ENCODE results near the gene LRRC4C.

Gene LRRC4C

DNA sequence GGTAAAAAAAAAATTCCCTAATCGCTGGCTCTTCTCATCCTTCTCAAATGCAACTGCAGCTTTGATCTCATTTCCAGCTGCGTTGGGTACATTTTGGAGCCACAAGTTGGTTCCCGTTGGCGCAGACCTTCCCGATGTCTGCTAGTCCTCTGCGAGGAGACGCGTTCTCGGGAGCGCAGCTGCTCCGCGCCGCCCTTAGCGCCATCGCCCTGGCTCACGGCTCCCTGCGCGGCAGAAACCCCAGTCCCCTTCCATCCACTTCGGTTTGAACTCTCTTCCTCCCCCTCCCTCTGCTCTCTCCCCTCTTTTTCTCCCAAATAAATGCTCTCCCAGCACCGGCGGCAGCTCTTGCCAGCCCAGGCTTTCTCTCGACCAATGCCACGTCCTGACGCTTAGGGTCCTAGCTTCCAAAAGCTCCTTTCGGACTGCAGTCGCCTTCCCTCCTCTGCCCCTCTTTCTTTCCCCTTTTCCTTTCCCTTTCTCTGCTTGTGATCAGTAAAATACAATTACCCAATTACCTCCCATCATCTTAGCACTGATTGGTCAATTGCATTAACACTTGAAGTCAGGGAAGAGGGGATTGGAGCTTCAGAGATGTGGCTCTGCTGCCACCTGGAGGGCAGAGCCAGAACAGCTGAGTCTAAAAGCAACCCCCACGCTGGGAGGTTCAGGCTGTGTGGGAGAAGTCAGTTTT, 1165.7 kb downstream of the LRRC4C start:
- peak; percentile 56 for DNase-seq (ENCODE audit: insufficient read length, low spot score)
- TF ChIP-seq SPI1 (IDR thresholded peaks at IDR 0.05; ENCODE audit: low read depth, low read length) (no peak), TAF1 (IDR thresholded peaks at IDR 0.05; ENCODE audit: low read depth, low read length) (no peak), POLR2A (IDR thresholded peaks at IDR 0.05; ENCODE audit: low read depth, low read length) (no peak), POLR2AphosphoS5 (IDR thresholded peaks at IDR 0.05; ENCODE audit: low read depth, low read length) (no peak), POU2F2 (IDR thresholded peaks at IDR 0.05; ENCODE audit: low read depth, low read length) (no peak), PAX5 (IDR thresholded peaks at IDR 0.05; ENCODE audit: insufficient read depth, low read length, severe bottlenecking) (no peak)
- peak; percentile 79 for FAIRE-seq

DNA sequence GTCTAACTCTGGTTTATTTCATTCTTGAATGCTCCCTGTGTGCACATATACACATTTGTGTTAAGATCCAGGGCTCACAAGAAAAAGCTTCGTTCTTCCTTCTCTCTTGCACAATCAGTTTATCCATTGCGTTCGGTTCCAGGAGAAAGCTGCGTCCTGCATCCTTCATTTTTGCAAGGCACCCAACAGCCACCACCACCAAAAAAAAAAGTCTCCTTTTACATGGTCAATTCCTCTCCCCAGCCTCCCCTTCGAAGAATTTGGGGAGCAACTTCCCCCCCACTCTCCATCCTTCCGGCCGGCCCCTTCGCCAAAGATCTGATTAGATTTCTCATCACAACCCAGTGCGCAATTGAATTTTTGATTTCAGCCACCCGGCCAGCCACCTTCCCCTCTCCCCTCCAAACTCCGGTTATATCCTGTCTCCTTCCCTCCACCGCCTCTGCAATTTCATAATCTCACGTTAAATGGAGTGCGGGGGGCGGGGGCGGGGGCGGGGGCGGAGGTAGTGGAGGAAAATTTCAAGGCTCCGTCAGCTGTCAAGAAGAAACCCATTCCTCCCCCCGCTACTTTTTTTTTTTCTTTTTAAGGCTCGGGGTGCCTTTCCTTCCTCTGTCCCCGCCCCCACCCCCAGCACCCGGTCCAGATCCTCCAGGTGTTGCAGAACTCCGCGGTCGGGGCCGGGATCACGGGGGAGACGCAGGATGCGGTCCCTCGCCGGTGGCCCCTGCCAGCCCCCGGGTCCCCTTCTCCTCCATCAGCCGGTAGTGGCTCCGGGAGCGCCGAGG, 1166.5 kb downstream of the LRRC4C start:
- FAIRE-seq (no peak), DNase-seq (ENCODE audit: insufficient read length, low spot score) (no peak)
- TF ChIP-seq POLR2A (IDR thresholded peaks at IDR 0.05; ENCODE audit: low read depth, low read length), result no peak
- no peak for TF ChIP-seq POLR2AphosphoS5 (IDR thresholded peaks at IDR 0.05; ENCODE audit: low read depth, low read length)

DNA sequence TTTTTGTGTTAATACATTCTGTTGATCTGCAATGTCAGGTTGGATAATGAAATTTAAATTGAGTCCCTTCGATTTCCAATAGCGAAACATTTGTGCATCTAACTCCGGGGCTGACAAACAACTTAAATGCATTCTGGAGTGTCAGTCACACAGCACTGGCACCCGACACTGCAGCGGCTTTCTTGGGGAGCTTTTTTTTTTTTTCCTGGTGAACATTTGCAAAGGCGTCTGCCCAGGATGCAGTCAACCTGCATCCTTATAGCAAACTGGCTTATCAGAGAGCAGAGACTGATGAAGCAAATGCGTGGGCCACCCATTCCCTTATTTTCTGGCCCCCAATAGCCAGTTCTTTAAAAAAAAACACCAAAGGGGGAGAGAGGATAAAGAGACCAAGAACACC, 1167.7 kb downstream of the LRRC4C start:
- TF ChIP-seq POLR2A (IDR thresholded peaks at IDR 0.05; ENCODE audit: low read depth, low read length) (no peak), POLR2AphosphoS5 (IDR thresholded peaks at IDR 0.05; ENCODE audit: low read depth, low read length) (no peak), SPI1 (IDR thresholded peaks at IDR 0.05; ENCODE audit: low read depth, low read length) (no peak), TAF1 (IDR thresholded peaks at IDR 0.05; ENCODE audit: low read depth, low read length) (no peak), POU2F2 (IDR thresholded peaks at IDR 0.05; ENCODE audit: low read depth, low read length) (no peak)
- FAIRE-seq (no peak), DNase-seq (ENCODE audit: insufficient read length, low spot score) (no peak)

DNA sequence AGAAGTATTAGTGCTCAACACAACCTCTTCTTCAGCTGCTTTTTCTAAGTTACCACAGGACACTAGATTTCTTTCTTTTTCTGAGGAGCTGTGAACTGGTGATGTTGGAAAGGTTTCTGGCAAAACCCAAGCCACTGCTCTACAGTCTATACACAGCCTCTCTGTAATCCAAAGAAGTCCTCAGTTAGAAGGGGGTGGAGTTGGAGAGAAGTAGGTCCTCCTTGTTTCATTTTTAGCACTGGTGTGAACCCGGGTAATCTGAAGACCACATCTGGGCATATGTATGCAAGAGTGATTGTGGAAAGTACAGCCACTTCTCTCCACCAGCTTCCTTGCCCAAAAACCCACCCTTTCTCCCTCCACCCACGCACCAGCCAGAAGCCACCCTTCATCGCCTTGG, 1168.1 kb downstream of the LRRC4C start:
- FAIRE-seq (no peak), DNase-seq (ENCODE audit: insufficient read length, low spot score) (no peak)
- TF ChIP-seq PAX5 (IDR thresholded peaks at IDR 0.05; ENCODE audit: insufficient read depth, low read length, severe bottlenecking) (no peak), POLR2A (IDR thresholded peaks at IDR 0.05; ENCODE audit: low read depth, low read length) (no peak), SPI1 (IDR thresholded peaks at IDR 0.05; ENCODE audit: low read depth, low read length) (no peak)

DNA sequence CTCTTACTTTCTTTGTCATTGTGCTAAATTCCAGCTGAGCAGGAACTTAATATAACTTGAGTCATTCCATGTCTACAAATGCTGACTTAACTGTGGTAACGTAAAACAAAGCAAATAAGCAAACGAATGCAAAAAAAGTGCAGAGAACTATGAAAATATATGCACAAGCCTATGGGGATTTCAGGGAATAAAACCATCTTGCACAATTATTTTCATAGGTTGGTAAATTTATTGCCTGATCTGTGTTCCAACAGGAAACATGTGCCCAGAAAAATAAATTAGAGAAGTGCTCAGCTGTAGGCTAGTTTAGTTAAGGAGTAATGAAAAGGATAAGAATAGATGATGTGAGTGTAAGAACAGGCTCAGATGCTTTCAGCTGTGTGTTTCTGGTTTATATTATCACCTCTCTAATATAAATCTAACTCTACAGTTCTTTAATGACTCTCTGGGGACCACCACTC, 1169.3 kb downstream of the LRRC4C start:
- TF ChIP-seq POLR2A (IDR thresholded peaks at IDR 0.05; ENCODE audit: low read depth, low read length) (no peak), SPI1 (IDR thresholded peaks at IDR 0.05; ENCODE audit: low read depth, low read length) (no peak), TAF1 (IDR thresholded peaks at IDR 0.05; ENCODE audit: low read depth, low read length) (no peak), POLR2AphosphoS5 (IDR thresholded peaks at IDR 0.05; ENCODE audit: low read depth, low read length) (no peak), PAX5 (IDR thresholded peaks at IDR 0.05; ENCODE audit: insufficient read depth, low read length, severe bottlenecking) (no peak), POU2F2 (IDR thresholded peaks at IDR 0.05; ENCODE audit: low read depth, low read length) (no peak)
- no peak for FAIRE-seq

DNA sequence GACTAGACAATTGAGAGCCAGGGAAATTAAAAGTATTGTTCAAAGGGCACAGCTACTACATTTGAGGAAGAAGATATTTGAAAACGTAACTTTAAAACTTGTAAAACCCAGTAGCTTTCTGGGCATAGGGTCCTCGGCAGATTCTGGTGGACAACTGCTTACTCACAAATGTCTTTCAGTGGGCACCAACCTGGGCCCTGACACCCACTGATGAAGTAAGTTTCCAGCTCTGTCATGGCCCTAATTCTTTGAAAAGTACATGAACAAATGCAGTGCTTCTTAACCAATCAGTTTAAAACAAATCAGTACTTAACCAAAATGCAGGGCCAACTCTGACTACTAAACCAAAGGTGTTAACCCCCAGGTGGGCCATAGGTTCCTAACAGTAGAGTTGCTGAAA, 1170.1 kb downstream of the LRRC4C start:
- DNase-seq (ENCODE audit: insufficient read length, low spot score), result no peak
- FAIRE-seq, result no peak
- TF ChIP-seq TAF1 (IDR thresholded peaks at IDR 0.05; ENCODE audit: low read depth, low read length) (no peak), POU2F2 (IDR thresholded peaks at IDR 0.05; ENCODE audit: low read depth, low read length) (no peak), PAX5 (IDR thresholded peaks at IDR 0.05; ENCODE audit: insufficient read depth, low read length, severe bottlenecking) (no peak), SPI1 (IDR thresholded peaks at IDR 0.05; ENCODE audit: low read depth, low read length) (no peak), POLR2A (IDR thresholded peaks at IDR 0.05; ENCODE audit: low read depth, low read length) (no peak), POLR2AphosphoS5 (IDR thresholded peaks at IDR 0.05; ENCODE audit: low read depth, low read length) (no peak)

More for the DNA sequence above, 1169.3 kb downstream of the LRRC4C start:
- no peak for DNase-seq (ENCODE audit: insufficient read length, low spot score)

DNA sequence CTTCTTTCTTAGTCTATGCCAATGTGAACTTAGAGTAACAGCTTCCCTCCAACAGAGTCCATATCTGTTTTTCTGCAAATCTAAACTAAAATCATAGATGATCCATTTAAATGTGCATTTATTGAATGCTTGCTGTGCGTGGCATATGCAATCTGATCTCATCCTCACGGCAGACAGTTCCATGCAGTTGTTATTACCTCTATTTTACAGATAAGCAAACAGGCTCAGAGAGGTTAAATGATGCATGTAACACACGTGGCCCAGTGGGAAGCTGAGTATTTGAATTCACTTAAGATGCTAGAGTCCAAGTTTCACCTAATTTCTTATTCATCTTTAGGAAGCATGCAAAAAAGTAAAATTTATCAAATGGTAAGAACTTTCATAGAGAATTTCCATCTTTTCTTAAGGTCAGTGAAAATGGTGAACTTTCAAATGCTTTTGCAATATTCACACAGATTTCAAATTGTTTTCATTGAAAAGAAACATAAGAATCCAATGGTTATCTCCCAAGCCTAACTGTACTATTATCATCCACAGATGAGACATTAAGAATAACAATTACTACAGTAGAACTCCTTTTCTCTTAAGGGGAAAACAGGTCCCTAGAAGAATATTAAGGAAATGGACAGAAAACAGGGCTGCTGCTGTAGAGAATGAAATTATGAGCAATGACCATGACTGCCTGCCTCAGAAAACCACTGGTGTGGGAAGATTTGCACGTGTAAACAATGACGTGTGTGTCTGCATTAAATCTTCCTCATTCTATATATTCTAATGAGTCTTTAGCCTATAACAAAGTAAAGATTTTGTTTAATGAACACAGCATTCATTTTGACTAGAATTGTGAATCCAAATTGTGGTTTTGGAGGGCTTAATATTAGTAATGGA, 1171.3 kb downstream of the LRRC4C start:
- no peak for DNase-seq (ENCODE audit: insufficient read length, low spot score)
- TF ChIP-seq PAX5 (IDR thresholded peaks at IDR 0.05; ENCODE audit: insufficient read depth, low read length, severe bottlenecking) (no peak), TAF1 (IDR thresholded peaks at IDR 0.05; ENCODE audit: low read depth, low read length) (no peak), POLR2AphosphoS5 (IDR thresholded peaks at IDR 0.05; ENCODE audit: low read depth, low read length) (no peak), POLR2A (IDR thresholded peaks at IDR 0.05; ENCODE audit: low read depth, low read length) (no peak), POU2F2 (IDR thresholded peaks at IDR 0.05; ENCODE audit: low read depth, low read length) (no peak), SPI1 (IDR thresholded peaks at IDR 0.05; ENCODE audit: low read depth, low read length) (no peak)
- no peak for FAIRE-seq

DNA sequence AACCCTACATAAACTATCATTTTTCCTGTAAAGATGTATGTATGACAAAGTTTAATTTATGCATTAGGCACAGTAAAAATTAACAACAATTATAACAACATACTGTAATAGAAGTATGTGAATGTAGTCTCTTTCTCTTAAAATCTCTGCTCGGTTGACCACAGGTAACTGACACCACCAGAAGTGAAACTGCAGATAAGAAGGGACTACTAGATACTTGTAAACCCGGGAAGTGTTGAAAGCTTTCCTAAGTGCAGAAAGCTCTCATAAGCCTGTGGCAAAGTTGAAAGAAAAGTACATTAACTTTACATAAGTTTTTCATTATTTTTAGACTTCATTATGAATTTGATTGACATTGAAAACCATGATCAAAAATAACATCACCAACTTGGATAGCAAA, 1173.3 kb downstream of the LRRC4C start:
- DNase-seq (ENCODE audit: insufficient read length, low spot score) (no peak), FAIRE-seq (no peak)
- no peak for TF ChIP-seq SPI1 (IDR thresholded peaks at IDR 0.05; ENCODE audit: low read depth, low read length)
- no peak for TF ChIP-seq PAX5 (IDR thresholded peaks at IDR 0.05; ENCODE audit: insufficient read depth, low read length, severe bottlenecking)
- TF ChIP-seq POLR2A (IDR thresholded peaks at IDR 0.05; ENCODE audit: low read depth, low read length), result no peak
- no peak for TF ChIP-seq TAF1 (IDR thresholded peaks at IDR 0.05; ENCODE audit: low read depth, low read length)
- TF ChIP-seq POLR2AphosphoS5 (IDR thresholded peaks at IDR 0.05; ENCODE audit: low read depth, low read length), result no peak
- TF ChIP-seq POU2F2 (IDR thresholded peaks at IDR 0.05; ENCODE audit: low read depth, low read length), result no peak

DNA sequence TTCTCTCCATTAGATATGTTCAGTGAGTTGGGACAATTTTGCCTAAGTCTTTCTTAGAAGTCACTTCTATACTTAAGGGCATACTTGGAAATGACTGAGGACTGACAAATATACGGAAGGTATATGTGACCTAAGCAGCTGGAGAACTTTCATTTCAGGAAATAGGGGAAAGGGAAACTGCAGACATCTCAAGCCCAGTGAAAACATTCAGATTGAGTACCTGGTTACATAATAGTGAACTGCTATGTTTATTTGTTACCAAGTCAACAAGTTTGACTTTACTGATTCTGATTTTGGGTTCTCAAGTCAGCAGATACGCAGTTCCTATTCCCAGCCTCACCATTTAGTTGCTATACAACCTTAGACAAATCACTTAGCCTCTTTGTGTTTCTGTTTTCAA, 1173.9 kb downstream of the LRRC4C start:
- DNase-seq (ENCODE audit: insufficient read length, low spot score), result no peak
- TF ChIP-seq PAX5 (IDR thresholded peaks at IDR 0.05; ENCODE audit: insufficient read depth, low read length, severe bottlenecking) (no peak), TAF1 (IDR thresholded peaks at IDR 0.05; ENCODE audit: low read depth, low read length) (no peak), POLR2AphosphoS5 (IDR thresholded peaks at IDR 0.05; ENCODE audit: low read depth, low read length) (no peak), POLR2A (IDR thresholded peaks at IDR 0.05; ENCODE audit: low read depth, low read length) (no peak), SPI1 (IDR thresholded peaks at IDR 0.05; ENCODE audit: low read depth, low read length) (no peak), POU2F2 (IDR thresholded peaks at IDR 0.05; ENCODE audit: low read depth, low read length) (no peak)
- FAIRE-seq, result no peak

Data from GM12891 (cell line).